Breast epithelium (tissue), 4 donors: ENCODE measurements around the gene FYCO1. TPM values are rescaled to one million over a fixed set of nuclear protein-coding genes. Genes with fewer than 3 reads are reported as not detected.

ENCODE experiments used
- DNase-seq, 2 donors: peaks; one replicate each; pipeline ENCODE4 v3.0.0-alpha.2; 2019; ENCODE audit warnings: low spot score in 2 of 2
- H3K27ac ChIP-seq, 2 donors: fragments of 200-600 bp; sonication (generic) in 1 of 2; one replicate each; pipeline ENCODE4 v1.5.1; 2016 to 2019; ENCODE audit warnings: mild to moderate bottlenecking in 1 of 2
- H3K27me3 ChIP-seq, 2 donors: fragments of 200-600 bp; sonication (generic) in 1 of 2; one replicate each; pipeline versions ENCODE4 v1.5.1 to v1.6.0; 2017 to 2019; ENCODE audit warnings: control low read depth in 1 of 2, mild to moderate bottlenecking in 1 of 2
- H3K36me3 ChIP-seq: fragments of 200-600 bp; one replicate; pipeline ENCODE4 v1.5.1; 2019
- H3K4me1 ChIP-seq, 2 donors: fragments of 200-600 bp; sonication (generic); one replicate each; pipeline ENCODE4 v1.5.1; 2016 to 2019; ENCODE audit warnings: control low read depth in 1 of 2
- H3K4me3 ChIP-seq, 3 donors: fragments of 200-600 bp; sonication (generic); 1 replicate in 2 of 3; 2 replicates in 1 of 3; pipeline ENCODE4 v1.5.1; 2016 to 2019; ENCODE audit warnings: mild to moderate bottlenecking in 3 of 3, moderate library complexity in 2 of 3
- H3K9me3 ChIP-seq, 2 donors: fragments of 200-600 bp; sonication (generic) in 1 of 2; one replicate each; pipeline ENCODE4 v1.5.1; 2016 to 2019; ENCODE audit warnings: control low read depth in 1 of 2
- POLR2A ChIP-seq: fragments of 450-650 bp; IDR thresholded peaks from one replicate; pipeline ENCODE4 v1.6.1; 2016; ENCODE audit warnings: antibody characterized with exemption, mild to moderate bottlenecking, moderate library complexity
- POLR2AphosphoS5 ChIP-seq, 3 donors: sonication (generic); formaldehyde crosslinking; IDR thresholded peaks; one replicate each; pipeline ENCODE4 v1.6.1; 2017; ENCODE audit warnings: antibody characterized with exemption in 3 of 3
- intact Hi-C: fragments of 100-400 bp; cut with DNase I; formaldehyde crosslinking; loops from one replicate; pipeline ENCODE4 v1.15.1; 2023; ENCODE audit warnings: low total_unique reads
- total RNA-seq, 3 donors: library from RNA; depleted of rRNA; stranded (reverse); fragments of >200 nt; gene quantifications; one replicate each; pipeline ENCODE4 v1.1.0, GENCODE V29; 2016
- TF ChIP-seq, protein P1 (sequence below), 3 donors: fragments of 450-650 bp; IDR thresholded peaks; one replicate each; pipeline ENCODE4 v1.5.1; 2016 to 2017; ENCODE audit warnings: antibody characterized with exemption in 3 of 3, mild to moderate bottlenecking in 3 of 3, moderate library complexity in 3 of 3

FYCO1 gene
- total RNA-seq, 3 donors from 2014 or later, result 40.7 to 48.2 (median 44.6) TPM

DNA sequence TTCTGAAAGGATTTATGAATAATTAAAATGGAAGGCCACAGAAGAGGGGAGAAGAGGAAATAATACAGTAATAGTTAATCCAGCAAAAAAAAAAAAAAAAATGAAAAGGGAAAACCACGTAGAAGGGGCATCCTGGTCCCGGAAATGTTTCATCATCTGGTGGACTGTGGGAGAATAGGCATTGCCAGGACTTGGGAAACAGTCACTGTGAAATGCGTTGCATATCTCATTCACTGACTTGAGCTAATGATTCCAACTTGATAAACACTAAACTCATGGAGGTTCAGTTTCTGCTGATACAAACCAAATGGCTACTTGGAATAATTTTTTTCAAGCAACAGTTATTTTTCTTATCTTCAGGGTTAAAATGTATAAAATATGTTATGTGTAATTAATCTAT lies 28.5 kb upstream of the FYCO1 start:
- DNase-seq, result no peak
- Histone ChIP-seq H3K4me1 (no peaks in the 10 kb centered on the region), H3K27me3 (no peaks in the 10 kb centered on the region), H3K27ac (no peak overlapping the region), H3K36me3 (no peaks in the 10 kb centered on the region), H3K9me3 (peaks cover 5 to 19% of the 10 kb centered on the region in 2 donors), H3K4me3 (no peak overlapping the region)
- intact Hi-C loops, result no loop called here
- TF ChIP-seq, protein P1, sequence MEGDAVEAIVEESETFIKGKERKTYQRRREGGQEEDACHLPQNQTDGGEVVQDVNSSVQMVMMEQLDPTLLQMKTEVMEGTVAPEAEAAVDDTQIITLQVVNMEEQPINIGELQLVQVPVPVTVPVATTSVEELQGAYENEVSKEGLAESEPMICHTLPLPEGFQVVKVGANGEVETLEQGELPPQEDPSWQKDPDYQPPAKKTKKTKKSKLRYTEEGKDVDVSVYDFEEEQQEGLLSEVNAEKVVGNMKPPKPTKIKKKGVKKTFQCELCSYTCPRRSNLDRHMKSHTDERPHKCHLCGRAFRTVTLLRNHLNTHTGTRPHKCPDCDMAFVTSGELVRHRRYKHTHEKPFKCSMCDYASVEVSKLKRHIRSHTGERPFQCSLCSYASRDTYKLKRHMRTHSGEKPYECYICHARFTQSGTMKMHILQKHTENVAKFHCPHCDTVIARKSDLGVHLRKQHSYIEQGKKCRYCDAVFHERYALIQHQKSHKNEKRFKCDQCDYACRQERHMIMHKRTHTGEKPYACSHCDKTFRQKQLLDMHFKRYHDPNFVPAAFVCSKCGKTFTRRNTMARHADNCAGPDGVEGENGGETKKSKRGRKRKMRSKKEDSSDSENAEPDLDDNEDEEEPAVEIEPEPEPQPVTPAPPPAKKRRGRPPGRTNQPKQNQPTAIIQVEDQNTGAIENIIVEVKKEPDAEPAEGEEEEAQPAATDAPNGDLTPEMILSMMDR (IDR thresholded peaks at IDR 0.05), result no peak
- no peak for TF ChIP-seq POLR2AphosphoS5 (IDR thresholded peaks at IDR 0.05)
- no peak for TF ChIP-seq POLR2A

DNA sequence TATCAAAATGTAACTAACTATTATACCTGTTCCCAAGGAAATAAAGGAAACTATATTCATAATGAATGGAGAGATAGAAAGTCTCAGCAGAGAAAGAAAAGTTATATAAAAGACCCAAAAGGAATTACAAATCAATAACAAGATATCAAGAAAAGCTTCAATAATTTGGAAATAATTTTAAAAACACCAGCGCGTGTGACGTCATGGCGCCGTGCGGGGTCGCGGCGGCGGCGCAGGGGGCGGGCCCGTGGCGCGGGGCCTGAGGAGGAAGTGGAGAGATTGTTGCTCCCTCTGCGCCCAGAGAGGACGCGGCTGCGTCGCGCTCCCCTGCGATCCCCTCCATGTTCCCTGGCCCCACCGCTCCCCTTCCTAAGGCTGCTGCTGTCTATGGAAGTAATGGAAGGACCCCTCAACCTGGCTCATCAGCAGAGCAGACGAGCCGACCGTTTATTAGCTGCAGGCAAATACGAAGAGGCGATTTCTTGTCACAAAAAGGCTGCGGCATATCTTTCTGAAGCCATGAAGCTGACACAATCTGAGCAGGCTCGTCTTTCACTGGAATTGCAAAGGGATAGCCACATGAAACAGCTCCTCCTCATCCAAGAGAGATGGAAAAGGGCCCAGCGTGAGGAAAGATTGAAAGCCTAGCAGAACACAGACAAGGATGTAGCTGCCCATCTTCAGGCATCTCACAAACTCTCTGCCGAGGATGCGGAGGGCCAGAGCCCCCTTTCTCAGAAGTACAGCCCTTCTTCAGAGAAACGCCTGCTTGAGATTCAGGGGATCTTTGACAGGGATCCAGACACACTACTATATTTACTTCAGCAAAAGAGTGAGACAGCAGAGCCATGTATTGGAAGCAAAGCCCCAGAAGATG lies 27.5 kb upstream of the FYCO1 start:
- Histone ChIP-seq H3K36me3 (no peaks in the 10 kb centered on the region), H3K9me3 (peaks cover 5 to 13% of the 10 kb centered on the region in 2 donors), H3K27me3 (no peaks in the 10 kb centered on the region), H3K27ac (no peak overlapping the region), H3K4me3 (no peak overlapping the region), H3K4me1 (no peaks in the 10 kb centered on the region)
- TF ChIP-seq POLR2A (no peak), POLR2AphosphoS5 (IDR thresholded peaks at IDR 0.05) (no peak)
- TF ChIP-seq, protein P1 (IDR thresholded peaks at IDR 0.05), result no peak
- DNase-seq, result no peak
- intact Hi-C loops, result no loop called here

DNA sequence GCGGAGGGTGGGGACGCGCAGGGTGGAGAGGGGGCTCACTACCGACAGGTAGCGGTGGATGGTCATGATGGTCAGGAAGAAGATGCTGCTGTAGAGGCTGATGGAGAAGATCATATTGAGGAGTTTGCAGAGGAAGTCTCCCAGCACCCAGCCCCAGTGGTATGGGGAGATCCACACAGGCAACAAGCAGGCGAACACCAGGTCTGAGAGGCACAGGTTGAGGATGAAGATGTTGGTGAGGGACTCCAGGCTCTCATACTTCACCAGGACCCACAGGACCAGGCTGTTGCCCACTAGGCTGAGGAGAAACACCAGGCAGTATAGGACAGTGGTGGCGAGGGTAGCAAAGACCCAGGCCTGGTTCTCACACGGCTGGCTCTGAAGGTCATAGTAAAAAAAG lies 25.9 kb upstream of the FYCO1 start:
- H3K9me3 ChIP-seq, result peaks cover 0 to 4% of the 10 kb centered on the region in 2 donors
- DNase-seq, result no peak
- TF ChIP-seq POLR2AphosphoS5 (IDR thresholded peaks at IDR 0.05) (no peak), POLR2A (no peak)
- TF ChIP-seq, protein P1 (IDR thresholded peaks at IDR 0.05), result no peak

DNA sequence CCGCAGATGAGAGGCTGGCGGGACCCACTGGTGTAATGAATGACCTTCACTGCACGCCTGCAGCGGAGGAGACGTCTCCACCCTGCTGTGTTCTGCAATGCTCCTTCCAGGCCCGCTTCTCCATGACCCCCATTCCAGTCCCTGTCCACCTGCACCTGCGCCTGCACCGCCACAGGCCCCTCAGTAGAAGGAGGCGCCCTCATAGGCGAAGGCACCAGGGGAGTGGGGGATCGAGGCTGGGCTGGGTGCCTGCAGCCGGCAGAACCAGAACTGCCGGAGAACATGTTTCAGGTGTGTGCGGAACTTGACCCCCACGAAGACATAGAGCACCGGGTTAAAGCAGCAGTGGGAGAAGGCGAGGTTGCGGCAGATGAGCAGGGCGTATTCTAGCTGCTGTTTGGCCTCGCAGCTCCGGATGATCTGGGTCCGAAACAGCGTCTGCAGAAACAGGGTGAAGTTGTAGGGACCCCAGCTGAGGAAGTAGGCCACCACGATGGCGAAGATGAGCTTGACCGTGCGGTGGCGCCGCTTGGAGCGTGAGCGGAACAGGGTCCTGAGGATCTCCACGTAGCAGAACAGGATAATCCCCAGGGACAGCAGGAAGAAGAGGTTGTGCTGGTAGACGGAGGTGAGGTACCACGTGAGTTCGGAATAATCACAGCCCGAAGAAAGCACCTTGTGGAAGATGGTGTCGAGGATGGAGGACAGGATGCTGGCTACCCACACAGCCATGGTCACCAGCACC lies 25.3 kb upstream of the FYCO1 start:
- H3K4me1 ChIP-seq, result no peaks in the 10 kb centered on the region
- intact Hi-C loops, result no loop called here
- H3K36me3 ChIP-seq, result no peaks in the 10 kb centered on the region
- no peak for TF ChIP-seq POLR2AphosphoS5 (IDR thresholded peaks at IDR 0.05)
- TF ChIP-seq, protein P1 (IDR thresholded peaks at IDR 0.05), result no peak
- TF ChIP-seq POLR2A, result no peak
- H3K9me3 ChIP-seq, result peaks cover 0 to 4% of the 10 kb centered on the region in 2 donors
- H3K4me3 ChIP-seq, result no peak overlapping the region
- no peaks in the 10 kb centered on the region for H3K27me3 ChIP-seq
- no peak for DNase-seq
- H3K27ac ChIP-seq, result no peak overlapping the region

More for the DNA sequence above, 25.9 kb upstream of the FYCO1 start:
- Histone ChIP-seq H3K27ac (no peak overlapping the region), H3K36me3 (no peaks in the 10 kb centered on the region), H3K4me3 (no peak overlapping the region), H3K27me3 (no peaks in the 10 kb centered on the region), H3K4me1 (no peaks in the 10 kb centered on the region)
- intact Hi-C loops, result no loop called here

DNA sequence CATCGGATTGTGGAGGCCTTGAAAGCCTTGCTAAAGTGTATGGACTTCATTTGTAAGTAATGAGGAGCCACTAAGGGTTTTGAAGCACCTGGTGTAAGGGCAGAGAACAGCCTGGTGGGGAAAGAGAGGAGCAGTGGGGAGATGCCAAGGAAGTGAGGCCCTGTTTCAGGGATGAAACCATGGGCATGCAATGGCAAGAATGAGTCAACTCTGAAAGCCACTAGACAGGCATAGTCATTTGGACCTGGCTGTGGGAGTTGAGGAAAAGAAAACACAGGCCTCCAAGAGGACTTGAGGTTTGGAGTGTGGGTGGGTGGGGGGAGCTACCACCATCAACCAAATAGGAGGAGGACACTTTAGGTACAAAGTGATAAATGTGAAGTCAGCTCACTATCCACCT lies 24.1 kb upstream of the FYCO1 start:
- H3K27me3 ChIP-seq, result no peaks in the 10 kb centered on the region
- intact Hi-C loops, result no loop called here
- DNase-seq, result no peak
- TF ChIP-seq POLR2A (no peak), POLR2AphosphoS5 (IDR thresholded peaks at IDR 0.05) (no peak)
- TF ChIP-seq, protein P1 (IDR thresholded peaks at IDR 0.05), result no peak
- H3K27ac ChIP-seq, result no peak overlapping the region
- H3K9me3 ChIP-seq, result peaks cover 0 to 4% of the 10 kb centered on the region in 2 donors
- H3K4me1 ChIP-seq, result no peaks in the 10 kb centered on the region
- H3K36me3 ChIP-seq, result no peaks in the 10 kb centered on the region
- no peak overlapping the region for H3K4me3 ChIP-seq
